GM11168 (cell line): Measurements from ENCODE around the gene PRKCB.

Source experiments
- in situ Hi-C: fragments of 300-500 bp; cut with MboI; formaldehyde crosslinking; loops from one replicate; pipeline ENCODE4 v1.12.0; 2022; ENCODE audit warnings: low sequenced_read_pairs; ENCODE audit not compliant: unreplicated experiment

PRKCB gene

GRCh38 chr16:24255456-24256371 lies 419.9 kb downstream of the PRKCB start, which contains the start of gene CACNG3:
TSS of gene CACNG3 (plus strand) at chr16:24256335. CDS start at chr16:24256755, 420 bp downstream.
- in situ Hi-C loops, result no loop called here

GRCh38 chr16:24257958-24258357 lies 422.2 kb downstream of the PRKCB start:
- in situ Hi-C loops, result no loop called here

GRCh38 chr16:24258791-24259190 lies 423.0 kb downstream of the PRKCB start:
- in situ Hi-C loops, result no loop called here

DNA sequence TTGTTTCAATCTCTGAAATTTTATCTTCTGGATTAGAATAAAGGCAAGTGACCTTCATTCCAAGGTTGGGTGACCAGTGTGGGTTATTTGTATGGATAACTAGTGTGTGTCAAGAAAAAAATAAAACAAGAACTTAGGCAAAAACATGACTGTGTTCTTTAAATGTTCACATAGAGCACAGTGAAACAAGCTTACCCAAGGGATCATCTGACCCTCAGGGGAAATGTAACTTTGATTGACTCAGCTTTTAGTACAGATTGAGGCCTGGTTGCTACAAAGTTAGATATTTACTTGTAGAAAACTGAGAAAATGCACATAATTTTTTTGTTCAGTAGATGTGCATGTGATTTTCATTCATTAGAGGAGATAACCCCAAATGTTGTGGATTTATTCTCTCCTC lies 427.0 kb downstream of the PRKCB start:
- in situ Hi-C loops, result no loop called here
